Measurements from ENCODE around the gene FOXP3.
A peak's percentile ranks its signal among the peaks of the same experiment; 100 is the strongest.

GRCh38 chrX:49269767-49270248, 5.3 kb upstream of the FOXP3 start, which contains the start of gene PPP1R3F:
- no peak for TF ChIP-seq CTCF (IDR thresholded peaks at IDR 0.05)
- TF ChIP-seq POLR2A (IDR thresholded peaks at IDR 0.05), result peak in 1 of 2 donors; percentile 87

All from uterus (tissue), 2 donors.